Measurements from ENCODE around the gene FITM1.

Gene FITM1

DNA sequence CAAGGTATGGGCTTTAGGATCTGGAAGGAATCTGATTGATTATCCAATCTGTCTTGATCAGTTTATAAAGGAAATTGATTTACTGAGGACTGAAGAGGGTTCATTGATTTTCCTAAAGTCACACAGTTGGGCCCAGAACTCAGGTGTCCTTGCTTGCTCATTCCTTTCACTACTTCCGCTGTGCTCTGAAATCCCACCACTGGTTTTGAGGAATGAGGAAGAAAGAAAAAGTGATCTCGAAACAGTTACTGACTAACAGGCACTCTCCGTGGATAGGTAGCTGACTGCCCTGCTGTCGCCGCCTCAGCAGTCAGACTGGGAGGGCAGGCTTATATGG, at the start of gene FITM1:
TSS of gene FITM1 (plus strand) at position 280 of the 337 bp plus-strand sequence. CDS start 905 bp downstream, outside the sequence.
- no peak for DNase-seq (ENCODE audit: low read depth)

DNA sequence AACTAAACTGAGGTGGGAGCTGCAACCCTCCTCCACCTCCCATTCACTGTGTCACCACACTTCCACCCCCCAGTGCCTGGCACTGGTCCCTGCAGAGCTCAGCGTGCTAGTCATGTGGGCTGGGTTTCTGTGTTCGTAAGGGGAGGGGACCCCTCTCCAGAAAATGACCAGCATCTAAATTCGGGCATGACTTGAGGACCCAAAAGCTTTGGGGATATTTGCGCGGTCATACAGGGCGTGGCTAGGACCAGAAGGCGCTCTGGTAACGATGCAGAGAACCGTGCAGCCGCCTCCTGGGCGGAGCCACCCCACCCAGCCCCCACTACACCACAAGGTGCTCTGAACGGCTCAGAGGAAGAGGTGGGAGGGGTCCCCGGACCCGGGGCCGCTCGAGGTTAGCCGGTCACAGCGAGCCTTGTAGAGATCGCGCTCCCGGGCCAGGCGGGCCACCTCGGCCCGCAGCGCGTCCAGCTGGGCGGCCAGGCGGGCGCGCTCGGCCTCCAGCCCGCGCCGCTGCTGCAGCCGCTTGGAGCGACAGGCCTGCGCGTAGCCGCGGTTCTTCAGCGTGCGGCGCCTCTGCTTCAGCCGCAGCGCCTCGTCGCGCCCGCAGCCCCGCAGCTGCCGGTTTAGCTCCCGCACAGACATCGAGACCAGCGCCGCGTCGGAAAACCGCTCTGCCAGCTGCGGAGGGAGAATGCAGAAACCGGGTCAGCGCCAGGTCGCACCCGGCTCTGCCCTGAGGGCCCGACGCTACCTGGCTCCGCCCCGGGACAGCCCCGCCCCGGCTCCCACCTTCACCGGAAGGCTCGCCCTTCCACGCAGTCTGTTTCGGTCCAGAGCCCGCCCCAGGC, 49.3 kb upstream of the FITM1 start:
- DNase-seq (ENCODE audit: low read depth): peak; percentile 65

GRCh38 chr14:24081739-24082211, 48.7 kb upstream of the FITM1 start:
- DNase-seq (ENCODE audit: low read depth): no peak

DNA sequence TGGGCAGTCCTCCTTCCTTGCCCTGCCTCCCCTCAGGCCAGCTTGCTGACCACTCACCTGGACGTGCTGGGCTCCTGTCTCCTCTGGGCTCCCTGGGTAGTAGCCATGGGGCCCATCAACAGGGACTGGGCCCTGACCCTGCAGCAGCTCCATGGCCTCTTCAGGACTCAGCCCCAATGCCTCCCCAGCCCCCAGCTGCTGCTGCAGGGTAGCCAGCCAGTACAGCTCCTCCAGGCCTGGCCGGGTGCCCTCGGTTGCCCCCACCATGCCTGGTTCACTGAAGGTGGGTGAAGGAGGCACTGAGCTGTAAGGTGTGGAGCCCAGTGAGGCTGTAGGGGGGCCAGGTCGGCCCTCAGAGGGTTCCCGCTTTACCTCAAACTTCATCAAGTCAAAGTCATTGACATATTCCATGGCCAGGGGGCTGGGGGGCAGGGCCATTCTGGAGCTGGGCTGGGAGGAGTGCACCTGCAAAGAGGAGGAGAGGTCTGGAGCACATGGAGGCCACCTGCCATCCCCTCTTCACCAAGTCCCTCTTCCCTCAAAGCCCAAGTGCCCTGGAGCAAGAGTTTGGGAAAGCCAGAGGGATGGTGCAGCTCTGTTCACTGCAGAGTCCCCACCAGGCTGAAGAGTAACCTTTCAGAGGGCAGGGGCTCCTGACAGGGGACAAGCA, 47.9 kb upstream of the FITM1 start:
- DNase-seq (ENCODE audit: low read depth): no peak

DNA sequence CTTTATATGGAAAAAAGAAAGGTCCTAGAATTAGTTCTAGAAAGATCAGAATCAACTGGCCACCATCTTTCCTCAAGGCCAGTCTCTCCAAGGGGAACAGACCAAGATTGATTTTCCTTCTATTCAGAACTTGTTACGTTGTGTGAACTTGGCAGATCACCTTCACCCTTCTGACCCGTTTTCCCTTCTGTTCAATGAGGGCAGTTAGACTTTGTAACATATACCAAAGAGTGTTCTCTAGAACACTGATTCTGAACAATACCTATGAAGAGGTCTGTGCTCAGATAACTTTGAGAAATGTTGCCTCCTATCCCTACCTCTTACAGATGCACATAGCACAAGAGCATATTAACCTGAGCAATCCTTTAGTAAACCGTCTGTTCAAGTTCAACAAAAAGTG, 47.0 kb upstream of the FITM1 start:
- DNase-seq (ENCODE audit: low read depth): no peak

- no peak for DNase-seq (ENCODE audit: low read depth)
Measured at GRCh38 chr14:24084440-24084839, 46.0 kb upstream of the FITM1 start.

DNA sequence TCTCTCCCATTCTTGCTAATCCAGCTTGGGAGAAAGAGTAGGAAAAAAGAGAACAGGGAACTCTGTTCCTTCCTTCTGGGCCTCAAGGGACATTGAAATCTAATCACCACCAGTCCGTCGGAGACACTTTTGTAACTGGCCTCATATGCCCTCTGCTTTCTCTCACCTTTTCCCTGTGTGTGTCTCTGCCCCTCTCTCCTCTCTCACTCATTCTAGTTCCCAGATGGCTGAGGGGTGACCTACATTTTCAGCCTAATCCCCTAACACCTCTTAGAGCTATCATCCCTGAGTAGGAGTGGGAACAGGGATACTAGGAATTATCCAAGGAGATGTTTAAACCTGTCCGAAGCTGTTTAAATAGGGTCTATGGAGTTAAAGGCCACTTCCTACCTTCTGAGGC, 45.2 kb upstream of the FITM1 start:
- DNase-seq (ENCODE audit: low read depth): no peak

DNA sequence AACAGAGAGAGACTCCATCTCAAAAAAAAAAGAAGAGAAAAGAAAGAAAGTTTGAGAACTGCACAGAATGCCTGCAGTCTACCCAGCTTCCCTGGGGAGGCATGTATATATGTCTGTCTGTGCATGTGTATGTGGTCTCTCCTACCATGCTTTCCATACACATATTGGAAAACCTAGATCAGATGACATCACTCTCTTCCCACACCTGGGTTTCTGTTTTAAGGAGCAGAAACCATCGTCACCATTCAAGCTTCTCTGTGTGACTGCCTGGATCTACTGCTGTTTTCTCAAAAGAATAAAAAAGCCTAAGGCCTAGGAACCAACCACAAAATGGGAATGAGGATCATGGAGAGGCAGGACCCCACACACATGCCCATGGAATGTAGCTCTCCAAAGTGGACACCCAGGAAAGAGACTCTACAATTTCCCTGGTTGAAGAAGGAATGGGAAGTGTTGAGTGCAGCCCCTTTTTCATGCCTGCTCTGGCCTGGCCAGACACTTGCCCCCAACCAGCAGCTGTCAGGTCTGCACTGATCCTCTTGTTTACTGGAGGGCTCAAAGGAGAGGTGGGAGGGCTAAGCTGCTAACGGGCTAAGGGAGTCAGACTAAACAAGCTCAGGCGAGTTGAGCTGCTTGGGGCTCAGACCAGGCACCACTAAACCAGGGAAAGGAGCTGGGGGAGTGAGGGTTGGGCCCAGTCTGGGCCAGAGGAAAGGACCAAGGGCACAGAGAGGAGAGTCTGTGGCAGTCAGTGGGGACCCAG, 44.1 kb upstream of the FITM1 start:
- DNase-seq (ENCODE audit: low read depth): no peak

- DNase-seq (ENCODE audit: low read depth): no peak
Measured at GRCh38 chr14:24087004-24087403, 43.5 kb upstream of the FITM1 start.

GRCh38 chr14:24088095-24088494, 42.4 kb upstream of the FITM1 start:
- no peak for DNase-seq (ENCODE audit: low read depth)

GRCh38 chr14:24089890-24090289, 40.6 kb upstream of the FITM1 start:
- DNase-seq (ENCODE audit: low read depth): no peak

- no peak for DNase-seq (ENCODE audit: low read depth)
Measured at GRCh38 chr14:24092110-24092504, 38.4 kb upstream of the FITM1 start.

GRCh38 chr14:24092505-24093206, 37.8 kb upstream of the FITM1 start:
- no peak for DNase-seq (ENCODE audit: low read depth)

DNA sequence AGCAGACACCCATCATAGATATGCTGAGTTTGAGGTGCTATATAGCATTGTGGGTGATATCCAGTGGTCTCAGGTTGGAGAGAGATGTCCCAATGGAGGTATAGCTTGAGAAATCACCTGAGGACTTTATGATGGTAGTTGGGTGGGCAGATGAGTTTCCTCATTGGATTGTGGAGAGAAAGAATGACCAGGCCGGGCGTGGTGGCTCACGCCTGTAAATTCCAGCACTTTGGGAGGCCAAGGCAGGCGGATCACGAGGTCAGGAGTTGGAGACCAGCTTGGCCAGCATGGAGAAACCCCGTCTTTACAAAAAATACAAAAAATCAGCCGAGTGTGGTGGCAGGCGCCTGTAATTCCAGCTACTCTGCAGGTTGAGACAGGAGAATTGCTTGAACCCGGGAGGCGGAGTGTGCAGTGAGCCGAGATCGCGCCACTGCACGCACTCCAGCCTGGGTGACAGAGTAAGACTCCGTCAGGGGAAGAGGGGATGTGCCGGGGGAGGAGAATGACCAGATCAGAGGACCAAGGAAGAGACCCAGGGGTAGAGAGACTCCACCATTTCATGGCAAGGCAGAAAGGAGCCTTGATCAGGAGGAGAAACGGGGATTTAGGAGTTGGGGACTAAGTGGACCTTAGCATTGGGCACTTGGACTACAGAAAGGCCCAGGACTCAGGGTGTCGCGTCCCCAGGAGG, 37.1 kb upstream of the FITM1 start:
- DNase-seq (ENCODE audit: low read depth): no peak

DNA sequence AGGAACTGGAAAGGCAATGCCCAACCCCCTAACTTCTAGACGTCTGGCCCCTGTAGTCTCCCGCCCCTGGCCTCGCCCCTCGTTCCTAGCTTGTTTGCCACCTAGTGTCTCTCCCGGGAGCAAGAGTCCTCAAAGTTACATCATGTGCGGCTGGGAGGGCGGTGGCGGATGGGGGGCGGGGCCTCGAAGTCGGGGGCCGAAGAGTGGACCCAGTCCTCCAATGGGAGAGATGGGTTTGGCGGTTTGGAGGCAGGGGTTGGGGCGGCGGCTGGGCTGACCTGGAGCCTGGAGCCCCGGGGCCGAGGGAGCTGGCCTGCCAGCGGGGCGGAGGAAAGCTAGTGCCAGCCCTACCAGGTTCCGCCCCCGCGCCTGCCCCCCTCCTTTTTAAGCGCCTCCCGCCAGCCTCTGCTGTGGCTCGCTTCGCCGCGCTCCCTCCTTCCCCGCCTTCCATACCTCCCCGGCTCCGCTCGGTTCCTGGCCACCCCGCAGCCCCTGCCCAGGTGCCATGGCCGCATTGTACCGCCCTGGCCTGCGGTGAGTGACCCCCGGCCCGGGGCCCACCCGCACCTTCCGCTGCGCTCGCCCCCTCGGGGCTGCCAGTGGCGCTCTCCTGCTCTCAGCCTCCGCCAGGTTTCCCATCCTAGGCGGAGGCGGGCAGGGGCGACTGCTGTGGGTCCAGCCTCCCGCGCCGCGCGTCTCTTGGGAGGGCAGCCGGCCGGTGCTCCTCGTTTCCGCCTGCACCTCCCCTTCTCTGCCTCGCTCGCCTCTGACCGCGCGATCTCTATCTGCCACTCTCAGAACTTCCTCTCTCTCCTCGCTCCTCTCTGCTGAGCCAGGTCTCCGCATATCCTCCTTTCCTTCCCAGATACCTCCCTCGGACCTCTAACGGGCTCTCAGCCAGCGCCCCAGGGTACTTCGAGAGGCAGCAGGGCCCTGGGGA, 36.3 kb upstream of the FITM1 start, which contains the start of gene PCK2:
TSS of gene PCK2 (plus strand) at position 411 of the 940 bp plus-strand sequence. CDS start at position 506, 95 bp downstream.
- peak; percentile 74 for DNase-seq (ENCODE audit: low read depth)

DNA sequence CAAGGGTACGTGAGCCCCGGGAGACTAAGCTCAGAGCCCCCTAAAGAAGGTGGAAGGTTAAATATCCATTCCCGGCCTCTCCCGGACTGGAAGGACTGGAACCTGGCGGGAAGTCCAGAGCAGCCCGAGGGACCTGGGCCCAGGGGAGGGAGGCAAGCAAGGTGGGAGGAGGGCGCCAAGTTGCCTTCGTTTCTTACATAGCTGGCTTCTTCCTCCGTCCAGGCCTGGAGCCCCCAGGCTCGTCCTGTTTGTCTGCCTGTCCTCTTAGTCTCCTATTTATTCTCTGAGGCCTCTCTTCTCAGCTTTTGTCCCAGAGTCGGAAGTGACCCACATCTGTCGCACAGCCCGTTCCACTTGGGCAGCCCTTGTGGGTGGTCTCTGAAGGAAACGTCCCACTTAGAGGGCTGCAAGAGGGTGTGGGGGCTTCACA, 35.6 kb upstream of the FITM1 start:
- DNase-seq (ENCODE audit: low read depth): no peak

- DNase-seq (ENCODE audit: low read depth): peak; percentile 57
Measured at GRCh38 chr14:24095271-24096068, 35.0 kb upstream of the FITM1 start.

DNA sequence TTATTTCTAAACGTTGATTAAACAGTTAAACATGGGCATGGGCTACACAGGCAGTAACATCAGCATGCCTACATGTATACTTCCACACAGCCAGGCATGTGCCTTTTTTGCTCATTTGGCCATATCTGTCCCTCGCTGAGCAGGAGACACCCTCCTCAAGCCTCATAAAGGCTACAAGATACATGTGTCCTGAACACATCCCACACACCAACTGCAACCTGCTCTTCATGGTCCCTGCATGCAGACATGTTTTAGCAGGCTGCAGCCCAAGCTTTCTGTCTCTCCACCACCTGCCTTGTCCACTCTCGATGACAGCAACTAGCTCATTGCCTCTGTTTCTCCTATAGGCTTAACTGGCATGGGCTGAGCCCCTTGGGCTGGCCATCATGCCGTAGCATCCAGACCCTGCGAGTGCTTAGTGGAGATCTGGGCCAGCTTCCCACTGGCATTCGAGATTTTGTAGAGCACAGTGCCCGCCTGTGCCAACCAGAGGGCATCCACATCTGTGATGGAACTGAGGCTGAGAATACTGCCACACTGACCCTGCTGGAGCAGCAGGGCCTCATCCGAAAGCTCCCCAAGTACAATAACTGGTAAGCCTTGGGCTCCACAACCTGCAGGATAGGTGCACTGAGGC, 33.8 kb upstream of the FITM1 start:
- no peak for DNase-seq (ENCODE audit: low read depth)
